Endothelial cell of umbilical vein (primary cell): ENCODE data around the gene KCNE4.

ENCODE experiments used
- CTCF ChIP-seq, 2 donors: IDR thresholded peaks; 1 replicate in 1 of 2; 2 replicates in 1 of 2; pipeline ENCODE4 v1.5.1; 2011; ENCODE audit warnings: low read length in 2 of 2, mild to moderate bottlenecking in 2 of 2, moderate library complexity in 2 of 2, control low read depth in 1 of 2, inconsistent platforms in 1 of 2, low read depth in 1 of 2; ENCODE audit not compliant: insufficient read depth in 1 of 2; ENCODE audit errors: extremely low read depth in 1 of 2
- EZH2 ChIP-seq: IDR thresholded peaks from 2 replicates; pipeline ENCODE4 v1.6.1; 2012; ENCODE audit warnings: borderline replicate concordance, low read depth, mild to moderate bottlenecking, moderate library complexity, low read length, inconsistent platforms; ENCODE audit not compliant: severe bottlenecking
- FOS ChIP-seq: IDR thresholded peaks from 2 replicates; pipeline ENCODE4 v1.6.1; 2011; ENCODE audit warnings: mild to moderate bottlenecking, low read length, moderate library complexity, borderline replicate concordance; ENCODE audit not compliant: insufficient read depth
- MYC ChIP-seq: IDR thresholded peaks from one replicate; pipeline ENCODE4 v1.6.1; 2011; ENCODE audit warnings: mild to moderate bottlenecking, low read depth, low read length
- POLR2A ChIP-seq: IDR thresholded peaks from 2 replicates; pipeline ENCODE4 v1.6.1; 2012; ENCODE audit warnings: low read depth, mild to moderate bottlenecking, control low read depth, low read length

GRCh38 chr2:223034221-223034975 is 17.6 kb upstream of the KCNE4 start:
- no peak for TF ChIP-seq CTCF (IDR thresholded peaks at IDR 0.05; ENCODE audit: extremely low read depth in 1 of 2, insufficient read depth in 1 of 2, low read depth in 1 of 2, low read length in 2 of 2)
- TF ChIP-seq EZH2, result no peak
- TF ChIP-seq POLR2A, result no peak
- no peak for TF ChIP-seq MYC
- no peak for TF ChIP-seq FOS
